ENCODE data around the gene FUNDC2.
"Not testable (repeated sequence)": the region's sequence is repeated elsewhere in the genome, so short reads cannot be mapped to it uniquely, and the experiment has no call there.

FUNDC2 gene

GRCh38 chrX:155026727-155027508, at the start of gene FUNDC2:
TSS of gene FUNDC2 (plus strand) at chrX:155026844. CDS start at chrX:155026939, 95 bp downstream.
- DNase-seq (ENCODE audit: low read depth in 2 of 2): peak; percentile 72 to 88

- no peak for DNase-seq (ENCODE audit: low read depth in 2 of 2)
These were observed 47.0 kb upstream of the FUNDC2 start for GRCh38 chrX:154979629-154980028.

- peak; percentile 34 to 52 for DNase-seq (ENCODE audit: low read depth in 2 of 2)
These were observed 46.1 kb upstream of the FUNDC2 start for GRCh38 chrX:154980330-154981115.

- DNase-seq (ENCODE audit: low read depth in 2 of 2): no peak
These were observed 45.6 kb upstream of the FUNDC2 start for GRCh38 chrX:154981116-154981411.

GRCh38 chrX:154986826-154987575, 39.6 kb upstream of the FUNDC2 start:
- DNase-seq (ENCODE audit: low read depth in 2 of 2): no peak

GRCh38 chrX:154987940-154988339, 38.7 kb upstream of the FUNDC2 start:
- no peak for DNase-seq (ENCODE audit: low read depth in 2 of 2)

GRCh38 chrX:154988719-154989118, 37.9 kb upstream of the FUNDC2 start:
- DNase-seq (ENCODE audit: low read depth in 2 of 2): no peak

DNA sequence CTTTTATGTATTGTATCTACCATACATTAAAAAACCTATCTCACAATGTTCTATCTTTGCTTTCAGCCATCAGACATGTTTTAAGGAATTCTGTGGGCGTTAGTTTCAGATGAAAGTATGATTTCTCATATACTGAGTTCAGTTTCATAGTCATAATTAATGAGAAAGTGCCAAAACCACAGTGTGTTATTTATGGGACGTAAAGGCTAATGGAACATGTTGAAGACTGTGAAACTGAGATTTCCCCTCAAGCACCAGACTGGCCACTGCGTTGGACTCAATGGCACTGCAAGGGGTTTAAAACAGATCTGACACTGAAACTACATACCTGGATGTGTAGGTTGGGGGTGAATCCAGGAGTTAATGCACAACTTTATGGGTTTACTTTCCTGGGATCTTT, 36.1 kb upstream of the FUNDC2 start:
- no peak for DNase-seq (ENCODE audit: low read depth in 2 of 2)

DNA sequence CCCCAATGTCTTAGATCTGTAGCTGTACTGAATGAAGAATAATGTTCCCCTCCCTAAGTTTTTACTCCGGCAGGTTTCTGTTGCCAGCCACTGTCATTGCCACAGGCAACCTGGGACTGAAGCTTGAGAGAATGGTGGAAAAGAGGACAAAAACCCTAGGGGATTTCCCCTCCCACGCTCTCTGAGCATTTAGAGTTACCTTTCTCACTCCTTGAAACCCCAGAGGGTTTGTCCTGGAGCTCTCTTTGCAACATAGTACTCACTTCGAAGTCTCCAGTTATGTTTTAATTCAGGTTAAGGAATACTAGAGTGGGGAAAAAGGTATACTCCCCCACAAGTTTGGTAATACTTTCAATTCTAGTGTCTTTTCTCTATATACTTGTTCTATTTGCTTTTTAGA, 35.6 kb upstream of the FUNDC2 start:
- DNase-seq (ENCODE audit: low read depth in 2 of 2): no peak

DNA sequence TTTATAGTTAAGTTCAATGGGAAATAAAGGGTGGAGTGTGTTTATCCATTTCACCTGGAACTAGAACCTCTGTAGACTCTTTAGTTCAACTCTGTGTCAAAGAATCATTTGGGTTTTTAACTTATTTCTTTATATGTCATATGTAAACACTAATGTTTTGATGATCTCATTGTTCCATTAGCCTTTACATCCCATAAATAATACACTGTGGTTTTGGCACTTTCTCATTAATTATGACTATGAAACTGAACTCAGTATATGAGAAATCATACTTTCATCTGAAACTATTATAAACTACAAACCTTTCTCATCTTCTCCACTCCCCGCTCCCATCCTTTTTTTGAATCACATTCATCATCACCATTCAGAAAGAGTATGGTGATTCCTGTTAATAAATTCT, 35.2 kb upstream of the FUNDC2 start:
- DNase-seq (ENCODE audit: low read depth in 2 of 2): no peak

- DNase-seq (ENCODE audit: low read depth in 2 of 2): no peak
These were observed 28.3 kb upstream of the FUNDC2 start for GRCh38 chrX:154998204-154998880.

- no peak for DNase-seq (ENCODE audit: low read depth in 2 of 2)
These were observed 25.8 kb upstream of the FUNDC2 start for GRCh38 chrX:155000841-155001240.

DNA sequence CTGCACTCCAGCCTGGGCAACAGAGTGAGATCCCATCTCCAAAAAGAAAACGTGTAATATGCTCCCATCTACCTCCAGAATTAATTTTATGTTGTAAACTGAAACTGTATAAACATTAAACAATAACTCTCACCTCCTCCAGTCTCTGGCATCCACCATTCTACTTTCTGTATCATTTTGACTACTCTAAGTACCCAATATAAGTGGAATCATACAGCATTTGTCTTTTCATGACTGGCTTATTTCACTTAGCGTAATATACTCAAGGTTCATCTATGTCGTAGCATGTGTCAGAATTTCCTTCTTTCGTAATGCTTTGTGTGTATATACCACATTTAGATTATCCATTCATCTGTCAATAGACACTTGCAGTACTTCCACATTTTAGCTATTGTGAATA, 24.8 kb upstream of the FUNDC2 start:
- DNase-seq (ENCODE audit: low read depth in 2 of 2): no peak

GRCh38 chrX:155005190-155005589, 21.5 kb upstream of the FUNDC2 start:
- DNase-seq (ENCODE audit: low read depth in 2 of 2): no peak

- not testable (repeated sequence) for DNase-seq (ENCODE audit: low read depth in 2 of 2)
These were observed 20.3 kb upstream of the FUNDC2 start for GRCh38 chrX:155006379-155006778.

DNA sequence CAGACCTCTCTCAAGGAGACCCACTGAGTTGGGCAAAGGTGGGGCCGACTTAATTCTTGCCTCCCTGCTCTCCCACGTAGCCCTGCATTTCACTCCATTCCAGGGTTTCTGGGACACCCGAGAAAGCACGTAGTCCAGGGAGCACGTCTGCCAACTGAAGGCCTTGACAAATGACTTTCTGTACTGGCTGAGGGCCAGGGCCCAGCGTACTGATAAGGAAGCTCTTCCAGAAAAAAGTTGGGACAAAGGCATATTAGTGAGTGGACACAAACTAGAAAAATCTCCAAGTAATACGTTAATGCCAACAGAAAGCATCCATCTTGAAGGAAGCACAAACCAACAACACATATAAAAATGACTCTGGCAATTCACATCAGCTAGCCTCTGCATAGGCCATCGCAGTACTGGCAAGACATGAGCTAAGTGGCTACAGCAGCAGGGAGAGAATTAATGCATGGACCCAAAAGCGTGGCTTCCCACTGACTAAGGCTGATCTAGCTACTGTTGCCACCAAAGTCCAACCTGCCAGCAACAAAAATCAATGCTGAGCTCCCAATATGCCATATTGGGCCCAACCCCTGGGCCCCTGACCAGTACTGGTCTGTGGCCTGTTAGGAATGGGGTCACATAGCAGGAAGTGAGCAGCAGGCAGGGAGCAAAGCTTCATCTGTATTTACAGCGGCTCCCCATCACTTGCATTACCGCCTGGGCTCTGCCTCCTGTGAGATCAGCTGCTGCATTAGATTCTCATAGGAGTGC, 19.6 kb upstream of the FUNDC2 start:
- DNase-seq (ENCODE audit: low read depth in 2 of 2): not testable (repeated sequence)

DNA sequence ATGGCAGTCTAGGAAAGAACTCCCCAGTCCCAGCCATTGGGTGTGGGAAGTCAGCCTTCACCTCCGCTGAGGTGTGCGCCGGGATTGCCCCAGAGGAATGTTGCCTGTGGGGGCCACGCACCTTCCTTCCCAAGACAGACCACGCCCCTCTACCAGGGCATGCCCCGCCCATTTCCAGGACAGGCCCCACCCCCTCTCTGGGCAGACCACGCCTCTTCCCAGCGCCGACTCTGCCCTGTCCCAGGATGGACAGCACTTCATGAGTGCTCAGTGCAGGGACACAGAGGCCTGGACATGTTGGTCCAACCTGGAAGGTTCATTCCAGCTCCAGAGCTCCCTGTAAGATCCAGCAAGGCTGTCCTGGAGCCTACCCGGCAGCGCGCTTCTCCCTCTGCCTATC, 18.1 kb upstream of the FUNDC2 start:
- DNase-seq (ENCODE audit: low read depth in 2 of 2): not testable (repeated sequence)

DNA sequence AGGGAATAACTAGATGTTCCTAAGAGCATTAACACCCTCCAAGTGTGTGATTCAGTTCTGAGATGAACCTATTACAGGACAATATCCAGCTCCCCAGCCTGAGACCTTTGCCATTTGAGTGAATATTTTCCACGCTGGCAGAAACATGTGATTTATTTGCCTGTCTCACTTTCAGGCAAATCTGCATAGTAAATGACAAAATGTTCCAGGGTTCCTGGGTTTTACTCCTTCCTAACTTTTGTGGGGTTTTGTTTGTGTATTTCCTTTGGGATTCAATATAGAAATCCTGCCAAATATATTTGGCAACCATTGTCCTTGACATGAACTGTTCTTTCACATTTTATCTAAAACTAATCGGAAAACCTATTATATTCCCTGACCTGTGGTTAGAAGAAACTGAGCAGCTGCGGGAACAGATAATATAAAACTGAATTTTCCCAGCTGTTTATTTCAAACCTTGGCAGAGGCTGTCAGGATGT, 16.6 kb upstream of the FUNDC2 start:
- no peak for DNase-seq (ENCODE audit: low read depth in 2 of 2)

DNA sequence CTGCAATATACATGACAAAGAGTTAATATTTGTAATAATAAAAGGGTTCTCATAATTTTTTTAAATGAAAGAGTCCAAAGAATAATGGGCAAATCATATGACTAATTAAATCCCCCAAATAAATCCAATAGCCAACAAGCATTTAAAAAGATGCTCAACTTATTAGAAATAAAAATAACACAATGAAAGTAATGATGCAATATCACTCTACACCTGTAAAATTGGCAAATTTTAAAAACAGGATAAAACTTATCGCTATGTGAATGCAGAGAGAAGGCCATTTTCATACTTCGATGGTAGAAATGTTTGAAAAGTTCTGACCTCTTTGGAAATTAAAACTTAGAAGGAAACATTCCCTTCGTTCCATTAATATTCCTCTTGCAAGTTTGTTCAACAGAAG, 6.1 kb upstream of the FUNDC2 start:
- DNase-seq (ENCODE audit: low read depth in 2 of 2): no peak

DNA sequence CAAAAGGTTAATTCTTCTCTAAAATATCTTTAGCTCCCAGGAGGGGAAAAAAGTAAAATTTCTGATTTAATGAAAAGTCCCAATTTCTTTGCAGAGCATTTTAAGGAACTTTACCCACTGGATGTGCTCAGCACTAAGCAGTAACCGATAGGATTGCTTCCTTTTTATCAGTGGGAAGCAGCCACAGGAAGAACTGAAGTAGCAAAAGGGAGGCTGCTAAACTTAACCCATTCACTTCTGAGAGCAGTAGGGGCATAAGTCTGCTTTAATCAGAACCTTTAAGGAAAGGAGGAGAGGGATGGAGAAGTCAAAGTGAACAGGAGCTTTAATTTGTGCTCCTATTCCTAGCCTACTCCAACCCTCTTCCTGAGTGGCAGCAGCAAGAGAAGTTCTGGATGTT, 4.1 kb upstream of the FUNDC2 start, which contains the start of gene F8:
Gene F8, minus strand, starts transcription at position 139 of the 400 bp plus-strand sequence. CDS start 171 bp downstream, outside the sequence.
- no peak for DNase-seq (ENCODE audit: low read depth in 2 of 2)
